ENCODE measurements around the gene DDX59. TPM values are rescaled to one million over a fixed set of nuclear protein-coding genes. Genes with fewer than 3 reads are reported as not detected.
A peak's percentile ranks its signal among the peaks of the same experiment; 100 is the strongest.

DDX59 gene
- total RNA-seq, 3 donors from 2014 or later, result 17.7 to 28.5 (median 26.2) TPM

GRCh38 chr1:200670242-200671118 lies 773 bp upstream of the DDX59 start:
- H3K36me3 ChIP-seq (ENCODE audit: low read depth), result peaks cover 3% of the 10 kb centered on the region
- intact Hi-C loops (cut with DNase I, micrococcal nuclease), result loop anchor here in 1 of 2 donors (5.0 kb wide), 1 partner anchor 67 kb away; the partner anchor contains the start of gene CAMSAP2
- DNase-seq (peak in 1 of 3 donors; percentile 59), ATAC-seq (peak; percentile 22)
- peaks cover 16% of the 10 kb centered on the region for H3K4me1 ChIP-seq (ENCODE audit: low read depth)
- H3K9me3 ChIP-seq, result no peaks in the 10 kb centered on the region
- TF ChIP-seq CTCF (IDR thresholded peaks at IDR 0.05), result no peak
- peak overlapping the region; percentile 85 for H3K4me3 ChIP-seq

DNA sequence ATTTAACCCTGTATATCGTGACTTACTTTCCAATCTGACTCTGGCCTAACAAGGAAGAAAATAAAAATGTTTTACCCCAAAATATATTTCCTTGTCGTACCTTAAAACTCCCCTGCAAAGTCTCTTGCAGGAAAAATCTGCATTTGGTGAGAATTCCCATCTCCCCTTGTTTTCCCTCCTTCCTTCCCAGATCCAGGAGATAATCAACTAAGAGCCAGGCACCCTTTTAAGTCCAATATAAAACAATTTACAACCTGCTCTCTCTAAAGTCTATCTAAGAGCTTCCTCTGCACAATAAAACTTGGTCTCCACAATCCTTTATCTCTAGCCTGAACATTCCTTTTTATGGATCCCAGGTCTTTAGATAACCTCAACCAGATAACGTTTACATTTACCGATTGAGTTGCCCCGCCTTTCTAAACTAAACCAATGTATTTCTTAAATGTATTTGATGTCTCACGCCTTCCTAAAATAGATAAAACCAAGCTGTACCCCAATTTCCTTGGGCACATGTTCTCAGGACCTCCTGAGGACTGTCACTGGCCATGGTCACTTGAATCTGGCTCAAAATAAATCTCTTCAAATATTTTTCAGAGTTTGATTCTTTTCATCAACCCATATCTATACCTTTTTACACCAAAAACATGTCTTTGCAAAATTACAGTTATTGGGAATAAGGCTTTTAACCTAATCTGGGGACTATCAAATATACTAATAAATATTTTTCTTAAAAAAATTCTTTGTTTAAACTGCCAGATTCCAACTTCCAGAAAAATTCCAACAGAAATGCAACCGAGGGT lies 993 bp downstream of the DDX59 start:
- peak; percentile 11 for TF ChIP-seq CTCF (IDR thresholded peaks at IDR 0.05)
- peaks cover 16% of the 10 kb centered on the region for H3K4me1 ChIP-seq (ENCODE audit: low read depth)
- peak in 1 of 3 donors; percentile 18 for DNase-seq
- peak overlapping the region; percentile 85 for H3K4me3 ChIP-seq
- intact Hi-C loops (cut with DNase I, micrococcal nuclease), result no loop called here
- H3K36me3 ChIP-seq (ENCODE audit: low read depth), result peaks cover 3% of the 10 kb centered on the region
- no peaks in the 10 kb centered on the region for H3K9me3 ChIP-seq
- ATAC-seq, result no peak

GRCh38 chr1:200666309-200666708 lies 3.4 kb downstream of the DDX59 start:
- intact Hi-C loops (cut with DNase I, micrococcal nuclease), result no loop called here
- no peak for TF ChIP-seq CTCF (IDR thresholded peaks at IDR 0.05)
- Histone ChIP-seq H3K9me3 (no peaks in the 10 kb centered on the region), H3K4me1 (ENCODE audit: low read depth) (peaks cover 16% of the 10 kb centered on the region), H3K36me3 (ENCODE audit: low read depth) (peaks cover 3% of the 10 kb centered on the region), H3K4me3 (no peak overlapping the region)
- DNase-seq, result no peak
- ATAC-seq, result no peak

- ATAC-seq (no peak), DNase-seq (no peak)
- TF ChIP-seq CTCF (IDR thresholded peaks at IDR 0.05), result no peak
- H3K9me3 ChIP-seq, result no peaks in the 10 kb centered on the region
- peaks cover 15% of the 10 kb centered on the region for H3K4me1 ChIP-seq (ENCODE audit: low read depth)
- intact Hi-C loops (cut with DNase I, micrococcal nuclease), result no loop called here
- H3K4me3 ChIP-seq, result no peak overlapping the region
- peaks cover 3% of the 10 kb centered on the region for H3K36me3 ChIP-seq (ENCODE audit: low read depth)
These were observed 3.8 kb downstream of the DDX59 start for GRCh38 chr1:200665861-200666260.

DNA sequence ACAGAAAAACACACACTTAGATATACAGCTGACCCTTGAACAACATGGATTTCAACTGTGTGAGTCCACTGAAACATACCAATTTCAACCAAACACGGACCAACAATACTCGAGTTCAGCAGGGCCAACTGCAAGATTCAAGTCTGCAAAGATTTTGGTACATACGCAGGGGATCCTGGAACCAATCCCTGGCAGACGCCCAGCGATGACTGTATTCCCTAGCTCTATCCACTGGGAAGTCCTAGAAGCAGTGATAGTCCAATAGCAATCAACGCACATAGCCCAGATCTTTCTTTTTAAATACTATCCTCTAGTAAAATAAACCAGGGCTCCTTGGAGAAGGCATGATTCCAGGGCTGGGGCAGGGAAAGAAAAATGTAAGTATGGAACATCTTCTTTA lies 9.0 kb downstream of the DDX59 start:
- intact Hi-C loops (cut with DNase I, micrococcal nuclease), result no loop called here
- no peak for ATAC-seq
- Histone ChIP-seq H3K9me3 (no peaks in the 10 kb centered on the region), H3K36me3 (ENCODE audit: low read depth) (no peaks in the 10 kb centered on the region), H3K4me1 (ENCODE audit: low read depth) (no peaks in the 10 kb centered on the region), H3K4me3 (no peak overlapping the region)
- DNase-seq, result no peak
- TF ChIP-seq CTCF (IDR thresholded peaks at IDR 0.05), result no peak
